Stomach (tissue), 4 donors: ENCODE data around the gene DCXR.

Source experiments
- CTCF ChIP-seq, 7 experiments: fragments of 450-650 bp in 4 of 7; fragments of 200-600 bp in 3 of 7; sonication (generic) in 3 of 7; IDR thresholded peaks; one replicate each; pipeline ENCODE4 v1.5.1; 2016 to 2019; ENCODE audit warnings: antibody characterized with exemption in 7 of 7, control low read depth in 2 of 7, mild to moderate bottlenecking in 1 of 7
- EP300 ChIP-seq: sonication (generic); formaldehyde crosslinking; IDR thresholded peaks from one replicate; pipeline ENCODE4 v1.6.1; 2017; ENCODE audit warnings: antibody characterized with exemption
- POLR2A ChIP-seq, 4 donors: fragments of 450-650 bp; IDR thresholded peaks; one replicate each; pipeline ENCODE4 v1.6.1; 2016; ENCODE audit warnings: antibody characterized with exemption in 4 of 4, control low read depth in 2 of 4, mild to moderate bottlenecking in 1 of 4, moderate library complexity in 1 of 4
- POLR2AphosphoS5 ChIP-seq, 3 donors: sonication (generic); formaldehyde crosslinking; IDR thresholded peaks; one replicate each; pipeline ENCODE4 v1.6.1; 2016; ENCODE audit warnings: antibody characterized with exemption in 3 of 3

GRCh38 chr17:82085031-82085861 is 47.7 kb upstream of the DCXR start:
- TF ChIP-seq CTCF (IDR thresholded peaks at IDR 0.05) = no peak
- TF ChIP-seq POLR2AphosphoS5 (IDR thresholded peaks at IDR 0.05) = no peak
- TF ChIP-seq POLR2A (IDR thresholded peaks at IDR 0.05) = no peak
- no peak for TF ChIP-seq EP300
